Neural cell (in vitro differentiated cells): ENCODE measurements around the gene UTP20.

Experiments used
- CTCF ChIP-seq: fragments of 450-650 bp; IDR thresholded peaks from 2 replicates; pipeline ENCODE4 v1.5.1; 2014; ENCODE audit warnings: antibody characterized with exemption, mild to moderate bottlenecking, moderate library complexity; ENCODE audit not compliant: poor library complexity, severe bottlenecking
- POLR2AphosphoS5 ChIP-seq: IDR thresholded peaks from 2 replicates; pipeline ENCODE4 v1.6.1; 2012
- TAF1 ChIP-seq: IDR thresholded peaks from 2 replicates; pipeline ENCODE4 v1.6.1; 2012; ENCODE audit warnings: low read depth

- TF ChIP-seq POLR2AphosphoS5 (no peak), CTCF (no peak), TAF1 (no peak)
Observed at GRCh38 chr12:101430456-101430855, 150.6 kb downstream of the UTP20 start.
